PC-9 (cell line): ENCODE results near the gene SHF. TPM values are rescaled to one million over a fixed set of nuclear protein-coding genes. Genes with fewer than 3 reads are reported as not detected.

Source experiments
- BruUV-seq: library from RNA; stranded (reverse); fragments of 400-500 nt; replicated peaks from 2 replicates; lab custom pipeline; 2021; lab: Mats Ljungman, UMichigan
- CTCF ChIA-PET: fragments of 300-600 bp; sonication (Branson Sonifier 250); formaldehyde crosslinking; loops from one replicate; lab custom pipeline; 2022; ENCODE audit warnings: antibody characterized with exemption; lab: Charles Lee
- POLR2A ChIA-PET: fragments of 300-600 bp; sonication (Branson Sonifier 250); formaldehyde crosslinking; loops from one replicate; lab custom pipeline; 2022; ENCODE audit warnings: antibody characterized with exemption; ENCODE audit not compliant: unreplicated experiment; lab: Charles Lee
- DNase-seq, 2 experiments: peaks; one replicate each; pipeline versions ENCODE4 v3.0.0 to v3.0.0-alpha.2; 2015 to 2022; ENCODE audit warnings: mixed read lengths in 1 of 2
- H2AFZ ChIP-seq: fragments of 200-600 bp; sonication (generic); 2 replicates; pipeline ENCODE4 v1.8.1; 2017; ENCODE audit warnings: antibody characterized with exemption
- H3F3A ChIP-seq: fragments of 200-600 bp; sonication (generic); 2 replicates; pipeline ENCODE4 v1.8.1; 2017; ENCODE audit warnings: antibody characterized with exemption, mild to moderate bottlenecking, low read depth; ENCODE audit not compliant: insufficient read depth
- H3K27ac ChIP-seq: fragments of 200-600 bp; sonication (generic); 2 replicates; pipeline ENCODE4 v1.6.1; 2016; ENCODE audit warnings: mixed run types
- H3K27me3 ChIP-seq: fragments of 200-600 bp; sonication (generic); 2 replicates; pipeline ENCODE4 v1.6.1; 2016; ENCODE audit warnings: low read depth, mixed run types; ENCODE audit not compliant: insufficient read depth
- H3K36me3 ChIP-seq: fragments of 200-600 bp; sonication (generic); 2 replicates; pipeline ENCODE4 v1.6.1; 2016; ENCODE audit warnings: low read depth, mixed run types
- H3K4me1 ChIP-seq: fragments of 200-600 bp; sonication (generic); replicated peaks from 2 replicates; pipeline ENCODE4 v1.6.1; 2016; ENCODE audit warnings: mixed run types; ENCODE audit not compliant: insufficient read depth
- H3K4me2 ChIP-seq: fragments of 200-600 bp; sonication (generic); 2 replicates; pipeline ENCODE4 v1.6.1; 2017; ENCODE audit warnings: mixed run types
- H3K4me3 ChIP-seq: fragments of 200-600 bp; sonication (generic); 2 replicates; pipeline ENCODE4 v1.6.1; 2016; ENCODE audit warnings: mixed run types
- H3K79me2 ChIP-seq: fragments of 200-600 bp; sonication (generic); 2 replicates; pipeline ENCODE4 v1.6.1; 2017; ENCODE audit warnings: low read depth, mixed run types
- H3K9me2 ChIP-seq: fragments of 200-600 bp; sonication (generic); 2 replicates; pipeline ENCODE4 v1.8.1; 2017; ENCODE audit warnings: mild to moderate bottlenecking; ENCODE audit not compliant: insufficient read depth
- H3K9me3 ChIP-seq: fragments of 200-600 bp; sonication (generic); 2 replicates; pipeline ENCODE4 v1.8.1; 2016; ENCODE audit warnings: low read depth; ENCODE audit not compliant: insufficient read depth
- H4K20me1 ChIP-seq: fragments of 200-600 bp; sonication (generic); 2 replicates; pipeline ENCODE4 v1.8.1; 2017; ENCODE audit not compliant: insufficient read depth
- EZH2 ChIP-seq: fragments of 200-600 bp; sonication (generic); IDR thresholded peaks from 2 replicates; pipeline ENCODE4 v1.8.0; 2017; ENCODE audit warnings: antibody characterized with exemption, low read depth
- intact Hi-C: fragments of 100-400 bp; cut with micrococcal nuclease; formaldehyde crosslinking; loops from one replicate; pipeline ENCODE4 v1.10.0; 2022; ENCODE audit not compliant: unreplicated experiment
- total RNA-seq: library from RNA; stranded (reverse); gene quantifications from 2 replicates; pipeline ENCODE4 v1.2.3, GENCODE V29; 2021
- TF ChIP-seq, protein P1 (sequence below): fragments of 200-600 bp; sonication (generic); conservative IDR thresholded peaks from 2 replicates; pipeline ENCODE4 v1.6.1; 2017; ENCODE audit warnings: mixed run types, antibody characterized with exemption, mild to moderate bottlenecking, moderate library complexity

The SHF gene
- total RNA-seq, 1 experiment from 2014 or later: 6.1 TPM

GRCh38 chr15:45155739-45156138 lies 32.0 kb downstream of the SHF start:
- Histone ChIP-seq H3K36me3 (no peaks in the 10 kb centered on the region), H3K79me2 (no peaks in the 10 kb centered on the region), H3K27ac (no peak overlapping the region), H3K4me3 (no peak overlapping the region), H3K27me3 (no peaks in the 10 kb centered on the region), H2AFZ (no peak overlapping the region), H3K9me3 (no peaks in the 10 kb centered on the region), H3K9me2 (no peaks in the 10 kb centered on the region), H4K20me1 (no peaks in the 10 kb centered on the region), H3K4me2 (no peak overlapping the region), H3K4me1 (peaks cover 7% of the 10 kb centered on the region; the same call in 1 of the 2 replicates), H3F3A (no peaks in the 10 kb centered on the region)
- no TSS peak for BruUV-seq
- intact Hi-C loops: no loop called here
- POLR2A ChIA-PET: no interaction called here
- CTCF ChIA-PET: no interaction called here
- DNase-seq: no peak
- TF ChIP-seq, protein P1, sequence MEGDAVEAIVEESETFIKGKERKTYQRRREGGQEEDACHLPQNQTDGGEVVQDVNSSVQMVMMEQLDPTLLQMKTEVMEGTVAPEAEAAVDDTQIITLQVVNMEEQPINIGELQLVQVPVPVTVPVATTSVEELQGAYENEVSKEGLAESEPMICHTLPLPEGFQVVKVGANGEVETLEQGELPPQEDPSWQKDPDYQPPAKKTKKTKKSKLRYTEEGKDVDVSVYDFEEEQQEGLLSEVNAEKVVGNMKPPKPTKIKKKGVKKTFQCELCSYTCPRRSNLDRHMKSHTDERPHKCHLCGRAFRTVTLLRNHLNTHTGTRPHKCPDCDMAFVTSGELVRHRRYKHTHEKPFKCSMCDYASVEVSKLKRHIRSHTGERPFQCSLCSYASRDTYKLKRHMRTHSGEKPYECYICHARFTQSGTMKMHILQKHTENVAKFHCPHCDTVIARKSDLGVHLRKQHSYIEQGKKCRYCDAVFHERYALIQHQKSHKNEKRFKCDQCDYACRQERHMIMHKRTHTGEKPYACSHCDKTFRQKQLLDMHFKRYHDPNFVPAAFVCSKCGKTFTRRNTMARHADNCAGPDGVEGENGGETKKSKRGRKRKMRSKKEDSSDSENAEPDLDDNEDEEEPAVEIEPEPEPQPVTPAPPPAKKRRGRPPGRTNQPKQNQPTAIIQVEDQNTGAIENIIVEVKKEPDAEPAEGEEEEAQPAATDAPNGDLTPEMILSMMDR: no peak
- no peak for TF ChIP-seq EZH2

DNA sequence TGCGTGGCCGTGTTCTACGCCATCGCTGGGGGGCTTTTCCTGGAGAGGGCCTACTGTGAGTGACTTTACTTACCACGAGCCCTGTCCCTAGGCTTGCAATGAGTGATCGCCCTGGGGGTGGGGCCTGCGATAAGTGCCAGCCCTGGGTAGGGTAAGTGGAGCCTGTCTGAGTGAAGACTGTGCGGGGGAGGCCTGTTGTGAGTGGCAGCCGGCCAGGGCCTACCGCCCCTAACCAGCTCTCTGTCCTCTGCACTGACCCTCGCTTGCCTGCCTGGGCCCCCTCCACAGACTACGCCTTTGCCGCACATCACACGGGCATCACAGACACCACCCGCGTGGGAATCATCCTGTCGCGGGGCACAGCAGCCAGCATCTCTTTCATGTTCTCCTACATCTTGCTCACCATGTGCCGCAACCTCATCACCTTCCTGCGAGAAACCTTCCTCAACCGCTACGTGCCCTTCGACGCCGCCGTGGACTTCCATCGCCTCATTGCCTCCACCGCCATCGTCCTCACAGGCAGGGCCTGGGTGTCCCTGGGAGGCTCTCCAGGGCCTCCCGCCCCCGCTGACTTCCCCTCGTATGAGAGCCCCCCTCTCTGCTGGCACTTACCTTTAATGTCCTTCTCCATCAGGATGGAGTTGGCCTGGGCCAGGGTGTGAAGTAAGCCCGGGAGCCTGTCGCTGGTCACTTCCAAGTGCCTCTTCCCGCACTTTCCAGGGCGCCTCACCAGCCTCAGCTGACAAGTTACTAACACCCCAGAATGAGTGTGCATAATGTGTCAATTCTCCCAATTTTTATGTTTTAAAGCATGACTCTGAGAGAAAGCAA lies 35.6 kb downstream of the SHF start:
- no peak overlapping the region for H3K4me3 ChIP-seq
- no TSS peak for BruUV-seq
- POLR2A ChIA-PET: no interaction called here
- no peak for TF ChIP-seq EZH2
- TF ChIP-seq, protein P1: no peak
- DNase-seq: no peak
- no peak overlapping the region for H3K27ac ChIP-seq
- no peaks in the 10 kb centered on the region for H4K20me1 ChIP-seq
- H3K79me2 ChIP-seq: no peaks in the 10 kb centered on the region
- intact Hi-C loops: no loop called here
- CTCF ChIA-PET: interaction anchor here (0.7 kb wide), 1 partner anchor 11 kb away, joined by 17 read pairs; no protein-coding TSS in a partner anchor
- H3K9me3 ChIP-seq: no peaks in the 10 kb centered on the region
- no peak overlapping the region for H3K4me2 ChIP-seq
- no peak overlapping the region for H2AFZ ChIP-seq
- H3F3A ChIP-seq: no peaks in the 10 kb centered on the region
- H3K36me3 ChIP-seq: no peaks in the 10 kb centered on the region
- H3K27me3 ChIP-seq: no peaks in the 10 kb centered on the region
- no peaks in the 10 kb centered on the region for H3K9me2 ChIP-seq
- H3K4me1 ChIP-seq: peaks cover under 1% of the 10 kb centered on the region

GRCh38 chr15:45150997-45151396 lies 36.8 kb downstream of the SHF start:
- ChIA-PET CTCF (no interaction called here), POLR2A (interaction anchor here (0.6 kb wide), 1 partner anchor 100 kb away, joined by 3 read pairs; no protein-coding TSS in a partner anchor)
- H3K27me3 ChIP-seq: no peaks in the 10 kb centered on the region
- no peaks in the 10 kb centered on the region for H3K79me2 ChIP-seq
- H3K4me1 ChIP-seq: peaks cover 12% of the 10 kb centered on the region
- H3K9me3 ChIP-seq: no peaks in the 10 kb centered on the region
- no peak overlapping the region for H2AFZ ChIP-seq
- H3K27ac ChIP-seq: no peak overlapping the region
- intact Hi-C loops: no loop called here
- TF ChIP-seq, protein P1: no peak
- TF ChIP-seq EZH2: no peak
- no TSS peak for BruUV-seq
- no peak for DNase-seq
- H4K20me1 ChIP-seq: no peaks in the 10 kb centered on the region
- H3K9me2 ChIP-seq: no peaks in the 10 kb centered on the region
- peaks cover 4% of the 10 kb centered on the region; the same call in 1 of the 2 replicates for H3F3A ChIP-seq
- H3K36me3 ChIP-seq: no peaks in the 10 kb centered on the region
- no peak overlapping the region for H3K4me3 ChIP-seq
- H3K4me2 ChIP-seq: no peak overlapping the region
